K562 (cell line): ENCODE data around the gene NRM. TPM values are rescaled to one million over a fixed set of nuclear protein-coding genes. Genes with fewer than 3 reads are reported as not detected.
A peak's percentile ranks its signal among the peaks of the same experiment; 100 is the strongest.

Source experiments
- ATAC-seq: fragments of 200-7000 bp; cut with Tn5 transposase; 3 replicates; pipeline ENCODE4 v1.9.1; 2020; ENCODE audit warnings: moderate library complexity
- BruUV-seq: library from RNA; stranded (reverse); fragments of 400-500 nt; replicated peaks from 2 replicates; lab custom pipeline; 2021; lab: Mats Ljungman, UMichigan
- CTCF ChIA-PET: fragments of 300-600 bp; formaldehyde crosslinking; extraction: SDS; loops from one replicate; lab custom pipeline; 2021; ENCODE audit warnings: low intra/inter-chr PET ratio; lab: Yijun Ruan, JAX
- POLR2A ChIA-PET: fragments of 300-600, 350-650 bp; sonication (Branson Sonifier 250); formaldehyde crosslinking; extraction: SDS; loops from one replicate; lab custom pipeline; 2021; ENCODE audit warnings: antibody characterized with exemption, inconsistent platforms; lab: Yijun Ruan, JAX
- DNase-seq, 4 experiments: peaks; one replicate each; pipeline versions ENCODE4 v3.0.0 to v3.0.0-alpha.2; 2011 to 2018; ENCODE audit warnings: low spot score in 3 of 4, mixed read lengths in 3 of 4; ENCODE audit errors: extremely low read depth in 1 of 4
- FAIRE-seq: peaks from 2 replicates; lab custom pipeline; 2011; peaks lifted over from hg19 to GRCh38; lab: Jason Lieb, UNC
- H2AFZ ChIP-seq: 2 replicates; pipeline ENCODE4 v1.6.0; 2011; ENCODE audit warnings: low read depth, low read length, control low read depth, inconsistent platforms
- H3K27ac ChIP-seq: fragments of 200-600 bp; 3 replicates; pipeline ENCODE4 v1.8.0; 2011; ENCODE audit warnings: low read depth, mild to moderate bottlenecking, control low read depth, inconsistent platforms, low read length, moderate library complexity, mixed read lengths; ENCODE audit errors: extremely low read depth
- H3K27me3 ChIP-seq, 2 experiments: fragments of 300-600 bp in 1 of 2; 2 replicates in 1 of 2; 3 replicates in 1 of 2; pipeline versions ENCODE4 v1.6.0 to v1.8.0; 2011; ENCODE audit warnings: inconsistent platforms in 2 of 2, low read length in 2 of 2, mild to moderate bottlenecking in 1 of 2, mixed read lengths in 1 of 2, moderate library complexity in 1 of 2; ENCODE audit not compliant: control insufficient read depth in 2 of 2, insufficient read depth in 2 of 2
- H3K36me3 ChIP-seq: fragments of 300-600 bp; 3 replicates; pipeline ENCODE4 v1.8.0; 2011; ENCODE audit warnings: mild to moderate bottlenecking, low read length, inconsistent platforms; ENCODE audit not compliant: control insufficient read depth, insufficient read depth
- H3K4me1 ChIP-seq, 2 experiments: fragments of 200-600 bp in 1 of 2; replicated peaks in 1 of 2; 2 replicates in 1 of 2; 3 replicates in 1 of 2; pipeline versions ENCODE4 v1.5.1 to v1.8.0; 2011; ENCODE audit warnings: inconsistent platforms in 2 of 2, low read length in 2 of 2, mild to moderate bottlenecking in 1 of 2, mixed read lengths in 1 of 2, moderate library complexity in 1 of 2; ENCODE audit not compliant: control insufficient read depth in 2 of 2, insufficient read depth in 2 of 2
- H3K4me2 ChIP-seq: 2 replicates; pipeline ENCODE4 v1.6.1; 2011; ENCODE audit warnings: low read length, control low read depth, inconsistent platforms, mixed read lengths; ENCODE audit not compliant: insufficient read depth
- H3K4me3 ChIP-seq: fragments of 200-600 bp; sonication (generic), shearing (Covaris generic); 2 replicates; pipeline ENCODE4 v1.5.1; 2016; ENCODE audit warnings: control low read depth, inconsistent platforms
- H3K79me2 ChIP-seq: fragments of 200-600 bp; 3 replicates; pipeline ENCODE4 v1.8.0; 2011; ENCODE audit warnings: low read length, inconsistent platforms; ENCODE audit not compliant: control insufficient read depth, insufficient read depth
- H3K9ac ChIP-seq, 2 experiments: 2 replicates each; pipeline versions ENCODE4 v1.6.0 to v1.6.1; 2011; ENCODE audit warnings: low read depth in 2 of 2, low read length in 2 of 2, control low read depth in 1 of 2, inconsistent platforms in 1 of 2, mild to moderate bottlenecking in 1 of 2, mixed read lengths in 1 of 2; ENCODE audit not compliant: insufficient read depth in 1 of 2
- H3K9me1 ChIP-seq: one replicate; pipeline ENCODE4 v1.6.0; 2011; ENCODE audit warnings: inconsistent platforms, mild to moderate bottlenecking, low read length, moderate library complexity; ENCODE audit not compliant: control insufficient read depth, insufficient read depth
- H3K9me3 ChIP-seq: replicated peaks from 2 replicates; pipeline ENCODE4 v1.5.1; 2011; ENCODE audit warnings: low read depth, low read length, inconsistent platforms; ENCODE audit not compliant: control insufficient read depth, insufficient read depth
- H4K20me1 ChIP-seq: replicated peaks from 2 replicates; pipeline ENCODE4 v1.6.1; 2011; ENCODE audit warnings: low read length, inconsistent platforms, mixed read lengths; ENCODE audit not compliant: control insufficient read depth, insufficient read depth
- CTCF ChIP-seq, 3 experiments: IDR thresholded peaks in 2 of 3; conservative IDR thresholded peaks in 1 of 3; 2 replicates each; pipeline ENCODE4 v1.5.1; 2011 to 2012; ENCODE audit warnings: low read length in 3 of 3, mild to moderate bottlenecking in 3 of 3, control low read depth in 2 of 3, improper control_type of control experiment in 1 of 3, inconsistent platforms in 1 of 3, low read depth in 1 of 3, mixed read lengths in 1 of 3, moderate library complexity in 1 of 3; ENCODE audit not compliant: insufficient read depth in 2 of 3
- MEF2A ChIP-seq: IDR thresholded peaks from 2 replicates; pipeline ENCODE4 v1.6.1; 2011; ENCODE audit warnings: low read depth, mild to moderate bottlenecking, low read length, moderate library complexity; ENCODE audit not compliant: control insufficient read depth
- OTX1 ChIP-seq: fragments of 450-650 bp; formaldehyde crosslinking; IDR thresholded peaks from 2 replicates; pipeline ENCODE4 v1.4.0; 2022; ENCODE audit warnings: mild to moderate bottlenecking
- RBFOX2 ChIP-seq: fragments of 200-400 bp; formaldehyde crosslinking; IDR thresholded peaks from 2 replicates; pipeline ENCODE4 v1.6.1; 2017; ENCODE audit warnings: low read depth, mild to moderate bottlenecking, low read length, moderate library complexity
- SOX6 ChIP-seq: fragments of 450-650 bp; IDR thresholded peaks from 2 replicates; pipeline ENCODE4 v1.6.1; 2014; ENCODE audit warnings: mild to moderate bottlenecking
- WGBS: fragments of 100-300 bp; shearing (Covaris generic); methylation state at CpG from one replicate; pipeline ENCODE4 v1.1.6; 2016; ENCODE audit warnings: low coverage, mixed read lengths; ENCODE audit not compliant: insufficient coverage; ENCODE audit errors: missing lambda C conversion rate; 5-methylcytosine and 5-hydroxymethylcytosine counted together
- in situ Hi-C: fragments of 300-500 bp; cut with MboI; formaldehyde crosslinking; loops from 4 replicates; pipeline ENCODE4 v1.15.0; 2018; ENCODE audit warnings: inconsistent platforms, mixed read lengths
- intact Hi-C: fragments of 100-400 bp; cut with micrococcal nuclease; formaldehyde crosslinking; loops from 2 replicates; pipeline ENCODE4 v1.14.2; 2022
- polyA plus RNA-seq, 8 experiments: library from polyadenylated mRNA; depleted of rRNA in 4 of 8; stranded (reverse) in 5 of 8; unstranded in 3 of 8; fragments of >200 nt; fragmentation: Nextera tagmentation in 2 of 8; fragmentation: Illumina TruSeq in 1 of 8; extraction: Ambion mirVana in 2 of 8; extraction: Trizol in 1 of 8; gene quantifications; 2 replicates each; pipeline versions ENCODE4 v1.2.1 to v1.2.3, GENCODE V29; 2011 to 2014; ENCODE audit warnings: inconsistent platforms in 1 of 8, missing spikeins in 1 of 8
- total RNA-seq, 7 experiments: library from RNA; depleted of rRNA in 6 of 7; stranded (reverse); fragments of >200 nt in 6 of 7; fragmentation: Illumina TruSeq in 2 of 7; extraction: Trizol in 2 of 7; gene quantifications; 2 replicates each; pipeline versions ENCODE4 v1.2.1 to v1.2.3, GENCODE V29; 2011 to 2021; ENCODE audit warnings: low replicate concordance in 1 of 7

NRM gene
- total and polyA plus RNA-seq, 9 of the 15 experiments (the other 6 are each of a cell fraction or from before 2014, with no cell fraction given) = 9.7 to 58.2 (median 18.1) TPM

- Histone ChIP-seq H3K4me3 (no peak overlapping the region), H3K79me2 (peaks cover 5% of the 10 kb centered on the region; the same call in 2 of the 3 replicates), H3K27me3 (no peaks in the 10 kb centered on the region), H3K9me1 (no peaks in the 10 kb centered on the region), H3K9ac (no peak overlapping the region), H3K9me3 (no peaks in the 10 kb centered on the region), H2AFZ (no peak overlapping the region), H3K4me1 (peaks cover 2 to 12% of the 10 kb centered on the region in 2 experiments), H3K36me3 (peaks cover 77% of the 10 kb centered on the region), H3K4me2 (no peak overlapping the region), H4K20me1 (0 out of 2 replicates have a peak, but pooled peaks cover 4% of the 10 kb centered on the region), H3K27ac (no peak overlapping the region)
- BruUV-seq = no TSS peak
- DNase-seq (no peak), FAIRE-seq (no peak), ATAC-seq (no peak)
- POLR2A ChIA-PET = interaction anchor here (0.6 to 6.1 kb wide), 7 partner anchors 9 to 210 kb away, joined by 3 to 50 read pairs (median 4); partner anchors contain the start of genes FLOT1, MDC1 and TUBB
- in situ Hi-C loops (no loop called here), intact Hi-C loops (loop anchor here (5.0 kb wide), 2 partner anchors 190 to 355 kb away; no protein-coding TSS in a partner anchor)
- 89% methylated on average over 12 of the region's 12 CpGs for WGBS
- 0 out of 2 replicates have a peak, but pooled peaks have one; percentile 30 for TF ChIP-seq RBFOX2
- 0 out of 2 replicates have a peak, but pooled peaks have one; percentile 8 for TF ChIP-seq OTX1 (CRISPR knock-in tag)
- no peak for TF ChIP-seq MEF2A
- TF ChIP-seq CTCF (IDR thresholded peaks at IDR 0.05 in 2 of 3, conservative IDR thresholded peaks at IDR 0.05 in 1 of 3; ENCODE audit: insufficient read depth in 2 of 3, low read depth in 1 of 3, low read length in 3 of 3) = no peak
- TF ChIP-seq SOX6 = no peak
- CTCF ChIA-PET = interaction anchor here (0.7 kb wide), 1 partner anchor 187 kb away, joined by 3 read pairs; no protein-coding TSS in a partner anchor
These were observed 41.6 kb upstream of the NRM start for GRCh38 chr6:30732237-30732943.
